ENCODE results near the gene KCTD13. TPM values are rescaled to one million over a fixed set of nuclear protein-coding genes. Genes with fewer than 3 reads are reported as not detected.

KCTD13 gene
- total and polyA plus RNA-seq, 2 of the 8 experiments (the other 6 are each of a cell fraction or from before 2014, with no cell fraction given) = 9.2 to 10.8 TPM

- FAIRE-seq (no peak), DNase-seq (ENCODE audit: low read depth in 1 of 2, low spot score in 2 of 2) (no peak)
- H3K27ac ChIP-seq (ENCODE audit: low read depth, low read length) = no peak overlapping the region
- peaks cover 0 to 9% (median 5%) of the 10 kb centered on the region in 4 experiments; a peak in 5 of 7 replicates for H3K4me1 ChIP-seq (replicated peaks in 1 of 4; ENCODE audit: control insufficient read depth in 3 of 4, insufficient read depth in 4 of 4, low read length in 3 of 4)
- H4K20me1 ChIP-seq (replicated peaks in 1 of 2; ENCODE audit: control insufficient read depth in 1 of 2, insufficient read depth in 2 of 2, low read length in 2 of 2) = peaks cover 0 to 1% of the 10 kb centered on the region in 2 experiments
- H3K56ac ChIP-seq (replicated peaks; ENCODE audit: insufficient read length, low read depth, low read length) = no peak overlapping the region
- no peak overlapping the region for H3K4me3 ChIP-seq (ENCODE audit: extremely low read depth in 1 of 4, insufficient read depth in 2 of 4, low read depth in 3 of 4, low read length in 4 of 4)
- no peak overlapping the region for H3K18ac ChIP-seq (ENCODE audit: extremely low read depth, low read length)
- H3K9me3 ChIP-seq (ENCODE audit: insufficient read depth in 2 of 2, low read depth in 1 of 2, low read length in 1 of 2) = no peaks in the 10 kb centered on the region
- no peak overlapping the region for H3K9ac ChIP-seq (replicated peaks in 1 of 4; ENCODE audit: extremely low read depth in 1 of 4, low read depth in 3 of 4, low read length in 3 of 4)
- ChIA-PET POLR2A (ENCODE audit: partially characterized antibody) (no interaction called here), CTCF (ENCODE audit: partially characterized antibody) (interaction anchor here (0.6 to 1.1 kb wide), 4 partner anchors 14 to 940 kb away, joined by 3 to 5 read pairs (median 4); partner anchors contain the start of gene PAGR1)
- no peak overlapping the region for H3K4me2 ChIP-seq (ENCODE audit: insufficient read depth in 1 of 2, low read depth in 2 of 2, low read length in 2 of 2)
- 91% methylated on average over 3 of the region's 3 CpGs; no CpG with 5 or more reads in 1 of the 2 experiments for WGBS, 2 experiments (ENCODE audit: extremely low coverage in 1 of 2, insufficient coverage in 1 of 2, insufficient read length in 1 of 2, insufficient replicate concordance in 2 of 2, low coverage in 1 of 2, low lambda C conversion rate in 2 of 2, missing lambda C conversion rate in 1 of 2)
- no peak overlapping the region for H3K23ac ChIP-seq (ENCODE audit: insufficient read length)
- no peak overlapping the region for H2AK5ac ChIP-seq (ENCODE audit: low read depth, low read length)
- no peaks in the 10 kb centered on the region for H3K79me1 ChIP-seq (ENCODE audit: low read depth, low read length)
- no peak overlapping the region for H4K91ac ChIP-seq (replicated peaks; ENCODE audit: insufficient read length, low read length)
- peaks cover 0 to 9% (median 6%) of the 10 kb centered on the region in 4 experiments; a peak in 7 of 8 replicates for H3K36me3 ChIP-seq (ENCODE audit: control insufficient read depth in 2 of 4, insufficient read depth in 4 of 4, low read length in 3 of 4)
- no peak overlapping the region for H3K4ac ChIP-seq (replicated peaks; ENCODE audit: insufficient read length, low read depth, low read length)
- peaks cover 7% of the 10 kb centered on the region; the same call in 1 of the 2 replicates for H3K23me2 ChIP-seq (ENCODE audit: low read depth, low read length)
- no peak overlapping the region for H2BK15ac ChIP-seq (ENCODE audit: low read length)
- TF ChIP-seq KDM1A (IDR thresholded peaks at IDR 0.05; ENCODE audit: borderline replicate concordance, low read length) = no peak
- H3K14ac ChIP-seq (ENCODE audit: insufficient read length) = no peak overlapping the region
- H3K27me3 ChIP-seq (replicated peaks in 1 of 4; ENCODE audit: control insufficient read depth in 3 of 4, extremely low read depth in 1 of 4, insufficient read depth in 3 of 4, low read length in 3 of 4) = no peaks in the 10 kb centered on the region
- no peak overlapping the region for H2BK20ac ChIP-seq (ENCODE audit: low read length)
- H2BK120ac ChIP-seq (replicated peaks; ENCODE audit: low read depth, low read length) = no peak overlapping the region
- no peaks in the 10 kb centered on the region for H3K79me2 ChIP-seq (ENCODE audit: control insufficient read depth in 1 of 2, insufficient read depth in 2 of 2, low read length in 2 of 2)
- H2BK5ac ChIP-seq (ENCODE audit: low read depth, low read length) = no peak overlapping the region
- H4K5ac ChIP-seq (ENCODE audit: insufficient read length, low read depth, low read length) = no peak overlapping the region
- no peak overlapping the region for H2BK12ac ChIP-seq (ENCODE audit: low read depth, low read length)
- no peak overlapping the region for H4K8ac ChIP-seq (ENCODE audit: extremely low read depth, insufficient read depth, low read length)
- no peak overlapping the region for H2AFZ ChIP-seq (ENCODE audit: low read length)
These were observed 45.0 kb downstream of the KCTD13 start for GRCh38 chr16:29881050-29881449.

All from H1 (cell line).